ENCODE results near the gene HS3ST5.

GRCh38 chr6:114106020-114106419, 236.8 kb downstream of the HS3ST5 start:
- no peak for TF ChIP-seq POLR2A (IDR thresholded peaks at IDR 0.05)
- TF ChIP-seq, protein P1, sequence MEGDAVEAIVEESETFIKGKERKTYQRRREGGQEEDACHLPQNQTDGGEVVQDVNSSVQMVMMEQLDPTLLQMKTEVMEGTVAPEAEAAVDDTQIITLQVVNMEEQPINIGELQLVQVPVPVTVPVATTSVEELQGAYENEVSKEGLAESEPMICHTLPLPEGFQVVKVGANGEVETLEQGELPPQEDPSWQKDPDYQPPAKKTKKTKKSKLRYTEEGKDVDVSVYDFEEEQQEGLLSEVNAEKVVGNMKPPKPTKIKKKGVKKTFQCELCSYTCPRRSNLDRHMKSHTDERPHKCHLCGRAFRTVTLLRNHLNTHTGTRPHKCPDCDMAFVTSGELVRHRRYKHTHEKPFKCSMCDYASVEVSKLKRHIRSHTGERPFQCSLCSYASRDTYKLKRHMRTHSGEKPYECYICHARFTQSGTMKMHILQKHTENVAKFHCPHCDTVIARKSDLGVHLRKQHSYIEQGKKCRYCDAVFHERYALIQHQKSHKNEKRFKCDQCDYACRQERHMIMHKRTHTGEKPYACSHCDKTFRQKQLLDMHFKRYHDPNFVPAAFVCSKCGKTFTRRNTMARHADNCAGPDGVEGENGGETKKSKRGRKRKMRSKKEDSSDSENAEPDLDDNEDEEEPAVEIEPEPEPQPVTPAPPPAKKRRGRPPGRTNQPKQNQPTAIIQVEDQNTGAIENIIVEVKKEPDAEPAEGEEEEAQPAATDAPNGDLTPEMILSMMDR (IDR thresholded peaks at IDR 0.05 in 8 of 11, conservative IDR thresholded peaks at IDR 0.05 in 3 of 11) = no peak
